HG02870 (cell line): ENCODE results near the gene PATL2.
"Not testable (repeated sequence)": the region's sequence is repeated elsewhere in the genome, so short reads cannot be mapped to it uniquely, and the experiment has no call there.

Source experiments
- ATAC-seq: cut with Tn5 transposase; IDR thresholded peaks from one replicate; pipeline ENCODE4 v1.9.1; 2021; ENCODE audit warnings: mild to moderate bottlenecking, moderate library complexity; ENCODE audit not compliant: unreplicated experiment

The PATL2 gene

GRCh38 chr15:44692659-44693058, 18.5 kb downstream of the PATL2 start:
- no peak for ATAC-seq

GRCh38 chr15:44690245-44690644, 20.9 kb downstream of the PATL2 start:
- not testable (repeated sequence) for ATAC-seq

- not testable (repeated sequence) for ATAC-seq
Observed at GRCh38 chr15:44689318-44689717, 21.8 kb downstream of the PATL2 start.

- not testable (repeated sequence) for ATAC-seq
Observed at GRCh38 chr15:44682809-44683682, 28.1 kb downstream of the PATL2 start.

GRCh38 chr15:44682211-44682610, 28.9 kb downstream of the PATL2 start:
- ATAC-seq = no peak

GRCh38 chr15:44676676-44677075, 34.4 kb downstream of the PATL2 start:
- no peak for ATAC-seq

- ATAC-seq = no peak
Observed at GRCh38 chr15:44675911-44676310, 35.2 kb downstream of the PATL2 start.

- ATAC-seq = no peak
Observed at GRCh38 chr15:44673639-44674038, 37.5 kb downstream of the PATL2 start.

GRCh38 chr15:44670087-44670950, 40.8 kb downstream of the PATL2 start:
- ATAC-seq = no peak

GRCh38 chr15:44668921-44669320, 42.2 kb downstream of the PATL2 start:
- no peak for ATAC-seq

- ATAC-seq = no peak
Observed at GRCh38 chr15:44667039-44667360, 44.1 kb downstream of the PATL2 start.

- no peak for ATAC-seq
Observed at GRCh38 chr15:44666210-44667038, 44.7 kb downstream of the PATL2 start.

- ATAC-seq = peak; percentile 66
Observed at GRCh38 chr15:44663410-44664308, 47.5 kb downstream of the PATL2 start, which contains the start of gene SPG11. Gene SPG11, minus strand, starts transcription at chr15:44663662. Its CDS starts 15 bp downstream, at chr15:44663647.

GRCh38 chr15:44662478-44663409, 48.4 kb downstream of the PATL2 start:
- ATAC-seq = peak; percentile 40

GRCh38 chr15:44661576-44661975, 49.5 kb downstream of the PATL2 start:
- no peak for ATAC-seq

GRCh38 chr15:44659056-44659455, 52.1 kb downstream of the PATL2 start:
- ATAC-seq = no peak

- no peak for ATAC-seq
Observed at GRCh38 chr15:44657378-44657777, 53.7 kb downstream of the PATL2 start.

- no peak for ATAC-seq
Observed at GRCh38 chr15:44656913-44657312, 54.2 kb downstream of the PATL2 start.

GRCh38 chr15:44656298-44656697, 54.8 kb downstream of the PATL2 start:
- ATAC-seq = no peak
